A549 (cell line): ENCODE results near the gene SFT2D1. TPM values are rescaled to one million over a fixed set of nuclear protein-coding genes. Genes with fewer than 3 reads are reported as not detected.

Experiments
- ATAC-seq, 2 experiments: fragments of 200-7000 bp in 1 of 2; fragments of >200 bp in 1 of 2; cut with Nextera tagmentation in 1 of 2; cut with Tn5 transposase in 1 of 2; 3 replicates each; pipeline versions ENCODE4 v1.8.0 to v1.9.1; 2018 to 2020; ENCODE audit warnings: mild to moderate bottlenecking in 1 of 2, moderate library complexity in 1 of 2
- CTCF ChIA-PET: fragments of 300-600 bp; sonication (Branson Sonifier 250); formaldehyde crosslinking; extraction: SDS; loops from one replicate; lab custom pipeline; 2021; ENCODE audit warnings: antibody characterized with exemption, inconsistent platforms; lab: Yijun Ruan, JAX
- POLR2A ChIA-PET: fragments of 350-600 bp; formaldehyde crosslinking; extraction: SDS; loops from one replicate; lab custom pipeline; 2021; ENCODE audit warnings: antibody characterized with exemption, inconsistent platforms; lab: Yijun Ruan, JAX
- DNase-seq, 2 experiments: peaks; one replicate each; pipeline versions ENCODE4 v3.0.0 to v3.0.0-alpha.2; 2011 to 2016; ENCODE audit warnings: low read depth in 1 of 2, low spot score in 1 of 2
- FAIRE-seq: peaks from 2 replicates; lab custom pipeline; 2011; peaks lifted over from hg19 to GRCh38; lab: Jason Lieb, UNC
- H3K27ac ChIP-seq, 2 experiments: fragments of >200 bp; sonication (Bioruptor Twin); formaldehyde crosslinking; 3 replicates each; pipeline ENCODE4 v1.5.1; 2016 to 2017
- H3K4me1 ChIP-seq: fragments of >200 bp; sonication (Bioruptor Twin); formaldehyde crosslinking; 3 replicates; pipeline ENCODE4 v1.6.1; 2016
- H3K4me2 ChIP-seq: fragments of >200 bp; sonication (Bioruptor Twin); formaldehyde crosslinking; 3 replicates; pipeline ENCODE4 v1.6.1; 2016
- H3K4me3 ChIP-seq: fragments of >200 bp; sonication (Bioruptor Twin); formaldehyde crosslinking; 3 replicates; pipeline ENCODE4 v1.5.1; 2016
- H3K9me3 ChIP-seq: fragments of >200 bp; sonication (Bioruptor Twin); formaldehyde crosslinking; 3 replicates; pipeline ENCODE4 v1.6.1; 2016
- BHLHE40 ChIP-seq: IDR thresholded peaks from 2 replicates; pipeline ENCODE4 v1.6.1; 2012; ENCODE audit warnings: low read depth, low read length, inconsistent platforms
- CEBPB ChIP-seq, 2 experiments: fragments of >200 bp in 1 of 2; sonication (Bioruptor Twin) in 1 of 2; formaldehyde crosslinking in 1 of 2; IDR thresholded peaks; 2 replicates each; pipeline ENCODE4 v1.6.1; 2012 to 2016
- EHF ChIP-seq: fragments of 250-450 bp; sonication (Bioruptor Pico); IDR thresholded peaks from 2 replicates; pipeline ENCODE4 v1.5.0; 2020; ENCODE audit warnings: mild to moderate bottlenecking
- EP300 ChIP-seq, 2 experiments: fragments of >200 bp; sonication (Bioruptor Twin); formaldehyde crosslinking; IDR thresholded peaks; 2 replicates in 1 of 2; 3 replicates in 1 of 2; pipeline ENCODE4 v1.6.1; 2016 to 2017
- FOSB ChIP-seq: fragments of 250-450 bp; sonication (Bioruptor Pico); IDR thresholded peaks from 2 replicates; pipeline ENCODE4 v1.5.0; 2020; ENCODE audit warnings: mild to moderate bottlenecking, moderate library complexity
- GATA3 ChIP-seq: IDR thresholded peaks from 2 replicates; pipeline ENCODE4 v1.6.1; 2012; ENCODE audit warnings: borderline replicate concordance
- HDAC2 ChIP-seq: fragments of 200-600 bp; sonication (generic); IDR thresholded peaks from 2 replicates; pipeline ENCODE4 v1.6.1; 2016
- HOXB13 ChIP-seq: fragments of 250-450 bp; sonication (Bioruptor Pico); IDR thresholded peaks from 2 replicates; pipeline ENCODE4 v1.5.0; 2020; ENCODE audit warnings: low read depth, mild to moderate bottlenecking, moderate library complexity
- HOXB5 ChIP-seq: fragments of 250-450 bp; sonication (Bioruptor Pico); IDR thresholded peaks from 2 replicates; pipeline ENCODE4 v1.5.0; 2020; ENCODE audit warnings: mild to moderate bottlenecking, moderate library complexity
- JUNB ChIP-seq: fragments of >200 bp; sonication (Bioruptor Twin); formaldehyde crosslinking; IDR thresholded peaks from 2 replicates; pipeline ENCODE4 v1.6.1; 2016
- KDM1A ChIP-seq: fragments of 200-600 bp; sonication (generic); IDR thresholded peaks from 2 replicates; pipeline ENCODE4 v1.6.1; 2016; ENCODE audit warnings: low read depth, mild to moderate bottlenecking
- NPAS2 ChIP-seq: fragments of 250-450 bp; sonication (Bioruptor Pico); IDR thresholded peaks from 2 replicates; pipeline ENCODE4 v1.8.0; 2022; ENCODE audit warnings: mild to moderate bottlenecking, moderate library complexity, borderline replicate concordance
- PHF8 ChIP-seq: fragments of 200-600 bp; sonication (generic); IDR thresholded peaks from 2 replicates; pipeline ENCODE4 v1.6.1; 2016; ENCODE audit warnings: low read depth, mild to moderate bottlenecking, antibody characterized with exemption, moderate library complexity, borderline replicate concordance
- POLR2AphosphoS2 ChIP-seq: conservative IDR thresholded peaks from 2 replicates; pipeline ENCODE4 v1.6.1; 2012; ENCODE audit warnings: low read length, improper control_type of control experiment, inconsistent platforms
- RNF2 ChIP-seq: fragments of 200-600 bp; sonication (generic); IDR thresholded peaks from 2 replicates; pipeline ENCODE4 v1.6.1; 2016; ENCODE audit warnings: low read depth, mild to moderate bottlenecking, antibody characterized with exemption, moderate library complexity, borderline replicate concordance
- SMC3 ChIP-seq: fragments of >200 bp; sonication (Bioruptor Twin); formaldehyde crosslinking; IDR thresholded peaks from 3 replicates; pipeline ENCODE4 v1.6.1; 2018; ENCODE audit warnings: inconsistent platforms
- SREBF2 ChIP-seq: fragments of 450-650 bp; IDR thresholded peaks from 2 replicates; pipeline ENCODE4 v1.6.1; 2014; ENCODE audit warnings: mild to moderate bottlenecking, moderate library complexity
- TFCP2L1 ChIP-seq: fragments of 250-450 bp; sonication (Bioruptor Pico); IDR thresholded peaks from 2 replicates; pipeline ENCODE4 v1.5.0; 2021; ENCODE audit warnings: mild to moderate bottlenecking
- ZC3H11A ChIP-seq: fragments of 450-650 bp; IDR thresholded peaks from 2 replicates; pipeline ENCODE4 v1.6.1; 2014; ENCODE audit warnings: antibody characterized with exemption, mild to moderate bottlenecking
- WGBS: methylation state at CpG from one replicate; pipeline ENCODE4 v1.1.6; 2017; ENCODE audit errors: missing lambda C conversion rate; 5-methylcytosine and 5-hydroxymethylcytosine counted together
- polyA plus RNA-seq, 4 experiments: library from polyadenylated mRNA; depleted of rRNA in 3 of 4; stranded (reverse); fragments of >200 nt; fragmentation: RNase III in 1 of 4; extraction: RNeasy Plus Mini Kit Qiagen cat#74134 plus additional on column Dnase treatment in 1 of 4; gene quantifications; 2 replicates in 3 of 4; 3 replicates in 1 of 4; pipeline ENCODE4 v1.2.3, GENCODE V29; 2011 to 2017
- TF ChIP-seq, protein P1 (sequence below): IDR thresholded peaks from 2 replicates; pipeline ENCODE4 v1.6.1; 2012; ENCODE audit warnings: low read depth, borderline replicate concordance
- TF ChIP-seq, protein P2 (sequence below): fragments of 250-450 bp; sonication (Bioruptor Pico); IDR thresholded peaks from 2 replicates; pipeline ENCODE4 v1.5.0; 2021; ENCODE audit warnings: mild to moderate bottlenecking, moderate library complexity, borderline replicate concordance
- TF ChIP-seq, protein P3 (sequence below): fragments of >200 bp; sonication (Bioruptor Twin); formaldehyde crosslinking; IDR thresholded peaks from 3 replicates; pipeline ENCODE4 v1.5.1; 2016
- TF ChIP-seq, protein P4 (sequence below): fragments of 150-350 bp; IDR thresholded peaks from 2 replicates; pipeline ENCODE4 v1.6.1; 2014; ENCODE audit warnings: low read depth, mild to moderate bottlenecking, low read length

The SFT2D1 gene
- polyA plus RNA-seq, 2 of the 4 experiments (the other 2 are of a cell fraction) = 48.1 to 74.4 TPM

DNA sequence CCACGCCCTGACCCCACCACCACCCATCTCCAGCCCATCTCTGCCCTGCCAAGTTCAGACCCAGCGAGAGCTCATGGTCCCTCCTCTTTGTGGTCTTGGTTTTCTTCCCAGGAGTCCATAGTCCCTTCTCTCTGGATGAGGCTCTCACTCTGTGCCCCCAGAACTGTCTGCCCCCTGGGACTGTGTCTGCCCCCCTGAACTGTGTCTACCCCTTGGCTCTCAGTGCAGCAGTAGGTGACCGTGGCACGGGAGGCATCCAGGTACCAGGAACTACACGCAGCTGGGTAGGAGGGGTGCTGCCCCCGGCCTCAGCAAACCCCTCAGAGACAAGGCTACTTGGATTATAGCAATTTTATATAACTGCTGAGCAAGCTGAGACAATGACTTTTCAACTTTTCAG lies 57.7 kb downstream of the SFT2D1 start (continued):
- TF ChIP-seq, protein P1, sequence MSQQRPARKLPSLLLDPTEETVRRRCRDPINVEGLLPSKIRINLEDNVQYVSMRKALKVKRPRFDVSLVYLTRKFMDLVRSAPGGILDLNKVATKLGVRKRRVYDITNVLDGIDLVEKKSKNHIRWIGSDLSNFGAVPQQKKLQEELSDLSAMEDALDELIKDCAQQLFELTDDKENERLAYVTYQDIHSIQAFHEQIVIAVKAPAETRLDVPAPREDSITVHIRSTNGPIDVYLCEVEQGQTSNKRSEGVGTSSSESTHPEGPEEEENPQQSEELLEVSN = no peak
- no peak for TF ChIP-seq KDM1A
- TF ChIP-seq HOXB13 (CRISPR knock-in tag) = no peak
- TF ChIP-seq JUNB = no peak

DNA sequence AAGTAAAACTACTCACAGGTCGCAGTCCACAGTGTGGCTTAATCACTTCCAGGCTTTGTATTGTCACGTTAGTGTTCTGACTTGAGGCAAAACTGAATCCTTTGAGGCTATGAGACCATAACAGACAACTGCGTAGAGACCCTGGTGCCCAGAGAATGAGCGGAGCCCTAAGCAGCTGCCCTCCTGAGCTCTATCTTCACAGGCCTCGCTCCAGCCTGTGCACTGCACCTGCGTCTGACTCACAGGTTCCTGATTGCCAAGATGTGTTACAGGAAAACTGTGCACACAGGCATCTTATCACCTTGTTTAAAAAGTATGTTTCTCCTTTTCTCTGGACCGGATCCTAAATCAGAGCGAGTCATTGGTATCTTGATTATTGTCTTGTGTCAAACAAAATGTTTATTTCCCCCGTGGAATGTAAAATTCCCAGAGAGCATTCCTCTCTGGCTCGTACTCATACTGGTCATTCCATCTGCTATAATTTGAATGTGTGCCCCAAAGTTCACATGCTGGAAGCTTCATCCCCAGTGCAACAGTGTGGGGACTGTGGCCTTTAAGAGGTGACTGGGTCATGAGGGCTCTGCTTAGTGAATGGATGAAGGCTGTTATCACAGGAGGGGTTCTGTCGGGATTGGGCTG lies 59.8 kb downstream of the SFT2D1 start:
- no peak overlapping the region for H3K4me2 ChIP-seq
- no peaks in the 10 kb centered on the region for H3K9me3 ChIP-seq
- ChIA-PET POLR2A (no interaction called here), CTCF (interaction anchor here (0.5 to 2.6 kb wide), 6 partner anchors 19 to 118 kb away, joined by 3 to 14 read pairs (median 4); no protein-coding TSS in a partner anchor)
- no peak overlapping the region for H3K27ac ChIP-seq
- TF ChIP-seq, protein P2, sequence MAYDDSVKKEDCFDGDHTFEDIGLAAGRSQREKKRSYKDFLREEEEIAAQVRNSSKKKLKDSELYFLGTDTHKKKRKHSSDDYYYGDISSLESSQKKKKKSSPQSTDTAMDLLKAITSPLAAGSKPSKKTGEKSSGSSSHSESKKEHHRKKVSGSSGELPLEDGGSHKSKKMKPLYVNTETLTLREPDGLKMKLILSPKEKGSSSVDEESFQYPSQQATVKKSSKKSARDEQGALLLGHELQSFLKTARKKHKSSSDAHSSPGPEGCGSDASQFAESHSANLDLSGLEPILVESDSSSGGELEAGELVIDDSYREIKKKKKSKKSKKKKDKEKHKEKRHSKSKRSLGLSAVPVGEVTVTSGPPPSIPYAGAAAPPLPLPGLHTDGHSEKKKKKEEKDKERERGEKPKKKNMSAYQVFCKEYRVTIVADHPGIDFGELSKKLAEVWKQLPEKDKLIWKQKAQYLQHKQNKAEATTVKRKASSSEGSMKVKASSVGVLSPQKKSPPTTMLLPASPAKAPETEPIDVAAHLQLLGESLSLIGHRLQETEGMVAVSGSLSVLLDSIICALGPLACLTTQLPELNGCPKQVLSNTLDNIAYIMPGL = no peak
- no peak for TF ChIP-seq EP300 (IDR thresholded peaks at IDR 0.05)
- TF ChIP-seq POLR2AphosphoS2 = no peak
- no peak for TF ChIP-seq HDAC2
- TF ChIP-seq SREBF2 = no peak
- no peak for TF ChIP-seq ZC3H11A
- no peak for TF ChIP-seq EHF
- TF ChIP-seq, protein P3, sequence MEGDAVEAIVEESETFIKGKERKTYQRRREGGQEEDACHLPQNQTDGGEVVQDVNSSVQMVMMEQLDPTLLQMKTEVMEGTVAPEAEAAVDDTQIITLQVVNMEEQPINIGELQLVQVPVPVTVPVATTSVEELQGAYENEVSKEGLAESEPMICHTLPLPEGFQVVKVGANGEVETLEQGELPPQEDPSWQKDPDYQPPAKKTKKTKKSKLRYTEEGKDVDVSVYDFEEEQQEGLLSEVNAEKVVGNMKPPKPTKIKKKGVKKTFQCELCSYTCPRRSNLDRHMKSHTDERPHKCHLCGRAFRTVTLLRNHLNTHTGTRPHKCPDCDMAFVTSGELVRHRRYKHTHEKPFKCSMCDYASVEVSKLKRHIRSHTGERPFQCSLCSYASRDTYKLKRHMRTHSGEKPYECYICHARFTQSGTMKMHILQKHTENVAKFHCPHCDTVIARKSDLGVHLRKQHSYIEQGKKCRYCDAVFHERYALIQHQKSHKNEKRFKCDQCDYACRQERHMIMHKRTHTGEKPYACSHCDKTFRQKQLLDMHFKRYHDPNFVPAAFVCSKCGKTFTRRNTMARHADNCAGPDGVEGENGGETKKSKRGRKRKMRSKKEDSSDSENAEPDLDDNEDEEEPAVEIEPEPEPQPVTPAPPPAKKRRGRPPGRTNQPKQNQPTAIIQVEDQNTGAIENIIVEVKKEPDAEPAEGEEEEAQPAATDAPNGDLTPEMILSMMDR = no peak
- ATAC-seq = no peak
- H3K4me1 ChIP-seq = no peaks in the 10 kb centered on the region
- no peak for DNase-seq
- no peak for FAIRE-seq
- WGBS = 25% methylated on average over 11 of the region's 11 CpGs
- H3K4me3 ChIP-seq = no peak overlapping the region

DNA sequence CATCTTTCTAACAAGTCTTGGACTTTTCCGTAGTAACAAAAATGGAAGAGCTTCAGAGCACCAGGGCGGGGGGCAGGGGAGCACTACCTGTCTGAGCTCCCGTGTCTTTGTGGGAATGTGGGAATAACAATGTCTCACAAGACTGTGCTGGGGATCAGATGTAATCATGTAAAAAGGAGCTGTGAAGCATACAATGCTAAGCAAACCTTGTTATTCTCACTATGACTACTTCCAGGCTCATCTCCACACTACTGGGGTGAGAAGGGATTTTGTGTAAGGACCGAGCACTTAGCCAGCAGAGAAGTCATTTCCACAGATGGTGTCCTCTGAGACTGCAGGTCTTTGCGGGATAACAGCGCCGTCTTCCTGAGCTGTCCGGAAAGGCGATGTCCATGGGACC lies 61.2 kb downstream of the SFT2D1 start:
- DNase-seq (no peak), ATAC-seq (no peak), FAIRE-seq (no peak)
- Histone ChIP-seq H3K9me3 (no peaks in the 10 kb centered on the region), H3K4me3 (no peak overlapping the region), H3K4me1 (no peaks in the 10 kb centered on the region), H3K27ac (no peak overlapping the region), H3K4me2 (no peak overlapping the region)
- 71% methylated on average over 9 of the region's 9 CpGs for WGBS
- no peak for TF ChIP-seq ZC3H11A
- TF ChIP-seq PHF8 = no peak
- TF ChIP-seq EHF = no peak
- TF ChIP-seq SMC3 = no peak
- TF ChIP-seq NPAS2 (CRISPR knock-in tag) = no peak
- TF ChIP-seq CEBPB (IDR thresholded peaks at IDR 0.05) = no peak
- no peak for TF ChIP-seq EP300 (IDR thresholded peaks at IDR 0.05)
- no peak for TF ChIP-seq TFCP2L1 (CRISPR knock-in tag)
- TF ChIP-seq BHLHE40 = no peak
- no peak for TF ChIP-seq RNF2
- no peak for TF ChIP-seq HOXB5 (CRISPR knock-in tag)
- no peak for TF ChIP-seq FOSB (CRISPR knock-in tag)
- TF ChIP-seq GATA3 = no peak
- TF ChIP-seq, protein P4, sequence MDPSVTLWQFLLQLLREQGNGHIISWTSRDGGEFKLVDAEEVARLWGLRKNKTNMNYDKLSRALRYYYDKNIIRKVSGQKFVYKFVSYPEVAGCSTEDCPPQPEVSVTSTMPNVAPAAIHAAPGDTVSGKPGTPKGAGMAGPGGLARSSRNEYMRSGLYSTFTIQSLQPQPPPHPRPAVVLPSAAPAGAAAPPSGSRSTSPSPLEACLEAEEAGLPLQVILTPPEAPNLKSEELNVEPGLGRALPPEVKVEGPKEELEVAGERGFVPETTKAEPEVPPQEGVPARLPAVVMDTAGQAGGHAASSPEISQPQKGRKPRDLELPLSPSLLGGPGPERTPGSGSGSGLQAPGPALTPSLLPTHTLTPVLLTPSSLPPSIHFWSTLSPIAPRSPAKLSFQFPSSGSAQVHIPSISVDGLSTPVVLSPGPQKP = no peak
- no peak for TF ChIP-seq JUNB
- POLR2A ChIA-PET = no interaction called here
- CTCF ChIA-PET = interaction anchor here (1.2 to 2.6 kb wide), 3 partner anchors 32 to 119 kb away, joined by 3 to 14 read pairs (median 7); no protein-coding TSS in a partner anchor
